Muscle layer of duodenum (tissue), 2 donors: ENCODE data around the gene PCDHB4.
A peak's percentile ranks its signal among the peaks of the same experiment; 100 is the strongest.
"Not testable (repeated sequence)": the region's sequence is repeated elsewhere in the genome, so short reads cannot be mapped to it uniquely, and the experiment has no call there.

ENCODE experiments used
- H3K27ac ChIP-seq: one replicate; pipeline ENCODE4 v1.7.0; 2013; ENCODE audit warnings: mild to moderate bottlenecking, low read length
- H3K27me3 ChIP-seq: one replicate; pipeline ENCODE4 v1.7.0; 2013; ENCODE audit warnings: low read depth, mild to moderate bottlenecking, control low read depth, low read length
- H3K36me3 ChIP-seq, 2 donors: one replicate each; pipeline ENCODE4 v1.7.0; 2013; ENCODE audit warnings: low read length in 2 of 2, control low read depth in 1 of 2, mild to moderate bottlenecking in 1 of 2; ENCODE audit not compliant: insufficient read depth in 2 of 2, control insufficient read depth in 1 of 2
- H3K4me1 ChIP-seq, 2 donors: one replicate each; pipeline ENCODE4 v1.7.0; 2013; ENCODE audit warnings: low read length in 2 of 2, mild to moderate bottlenecking in 2 of 2, control low read depth in 1 of 2, moderate library complexity in 1 of 2; ENCODE audit not compliant: insufficient read depth in 2 of 2, control insufficient read depth in 1 of 2
- H3K4me3 ChIP-seq, 2 donors: one replicate each; pipeline ENCODE4 v1.7.0; 2013; ENCODE audit warnings: low read length in 2 of 2, low read depth in 1 of 2, mild to moderate bottlenecking in 1 of 2
- H3K9me3 ChIP-seq, 2 donors: one replicate each; pipeline ENCODE4 v1.7.0; 2013; ENCODE audit warnings: low read length in 2 of 2, control low read depth in 1 of 2, mild to moderate bottlenecking in 1 of 2; ENCODE audit not compliant: control insufficient read depth in 1 of 2
- donor health status: healthy.

PCDHB4 gene

DNA sequence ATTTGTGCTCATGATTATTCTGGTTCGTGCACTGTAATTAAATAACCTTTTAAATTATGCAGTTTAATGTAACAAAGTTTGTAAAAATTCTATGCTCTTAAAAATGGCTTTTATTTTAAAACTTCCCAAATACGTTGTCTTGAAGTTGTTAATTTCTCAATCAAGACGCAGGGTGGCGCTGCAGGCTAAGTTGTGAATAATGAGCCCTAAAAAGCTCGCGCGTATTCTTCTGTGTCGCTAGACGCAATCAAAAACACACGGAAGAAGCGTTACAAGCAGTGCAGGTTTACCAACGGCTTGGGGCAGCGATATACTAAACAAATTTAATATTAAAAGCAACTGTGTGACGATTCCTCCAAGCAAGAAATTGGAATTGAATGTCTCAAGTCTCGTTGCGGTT lies at the start of gene PCDHB4:
PCDHB4 (plus strand) TSS at position 256 of the 400 bp plus-strand sequence. CDS start 181 bp downstream, outside the sequence.
- Histone ChIP-seq H3K4me3 (peak within 1 kb of the TSS; percentile 12 to 47), H3K27me3 (no peaks in the 10 kb centered on the region), H3K9me3 (peaks cover 14 to 34% of the 10 kb centered on the region in 2 donors), H3K27ac (no peak within 1 kb of the TSS), H3K4me1 (no peaks in the 10 kb centered on the region), H3K36me3 (no peaks in the 10 kb centered on the region)

GRCh38 chr5:141077826-141078225 lies 43.8 kb upstream of the PCDHB4 start:
- Histone ChIP-seq H3K9me3 (peaks cover 4 to 10% of the 10 kb centered on the region in 2 donors), H3K4me1 (no peaks in the 10 kb centered on the region), H3K36me3 (no peaks in the 10 kb centered on the region), H3K27ac (no peak overlapping the region), H3K4me3 (peak overlapping the region in 1 of 2 donors; percentile 36), H3K27me3 (no peaks in the 10 kb centered on the region)

DNA sequence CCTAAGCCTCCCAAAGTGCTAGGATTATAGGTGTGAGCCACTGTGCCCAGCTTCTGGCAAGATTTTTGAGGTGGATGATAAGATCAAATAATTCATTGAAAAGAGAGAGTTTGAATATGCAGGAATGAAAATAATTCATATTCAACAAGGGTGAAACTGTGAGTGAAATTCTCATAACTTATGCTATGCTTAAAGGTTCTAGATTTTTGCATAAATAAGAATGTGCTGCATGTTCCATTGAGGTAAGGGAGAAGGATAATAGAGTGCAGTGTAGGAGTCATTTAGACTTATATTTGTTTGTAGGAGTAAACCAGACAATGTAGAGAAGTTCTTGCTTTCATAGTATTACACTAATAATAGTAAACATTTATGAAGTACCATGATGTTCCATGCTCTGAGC lies 39.4 kb upstream of the PCDHB4 start:
- Histone ChIP-seq H3K9me3 (peaks cover 4 to 8% of the 10 kb centered on the region in 2 donors), H3K4me3 (no peak overlapping the region), H3K27ac (no peak overlapping the region), H3K27me3 (no peaks in the 10 kb centered on the region), H3K4me1 (no peaks in the 10 kb centered on the region), H3K36me3 (no peaks in the 10 kb centered on the region)

- H3K27ac ChIP-seq = no peak overlapping the region
- H3K4me3 ChIP-seq = peak overlapping the region; percentile 58 to 60
These were observed 37.1 kb upstream of the PCDHB4 start for GRCh38 chr5:141084487-141084989.

DNA sequence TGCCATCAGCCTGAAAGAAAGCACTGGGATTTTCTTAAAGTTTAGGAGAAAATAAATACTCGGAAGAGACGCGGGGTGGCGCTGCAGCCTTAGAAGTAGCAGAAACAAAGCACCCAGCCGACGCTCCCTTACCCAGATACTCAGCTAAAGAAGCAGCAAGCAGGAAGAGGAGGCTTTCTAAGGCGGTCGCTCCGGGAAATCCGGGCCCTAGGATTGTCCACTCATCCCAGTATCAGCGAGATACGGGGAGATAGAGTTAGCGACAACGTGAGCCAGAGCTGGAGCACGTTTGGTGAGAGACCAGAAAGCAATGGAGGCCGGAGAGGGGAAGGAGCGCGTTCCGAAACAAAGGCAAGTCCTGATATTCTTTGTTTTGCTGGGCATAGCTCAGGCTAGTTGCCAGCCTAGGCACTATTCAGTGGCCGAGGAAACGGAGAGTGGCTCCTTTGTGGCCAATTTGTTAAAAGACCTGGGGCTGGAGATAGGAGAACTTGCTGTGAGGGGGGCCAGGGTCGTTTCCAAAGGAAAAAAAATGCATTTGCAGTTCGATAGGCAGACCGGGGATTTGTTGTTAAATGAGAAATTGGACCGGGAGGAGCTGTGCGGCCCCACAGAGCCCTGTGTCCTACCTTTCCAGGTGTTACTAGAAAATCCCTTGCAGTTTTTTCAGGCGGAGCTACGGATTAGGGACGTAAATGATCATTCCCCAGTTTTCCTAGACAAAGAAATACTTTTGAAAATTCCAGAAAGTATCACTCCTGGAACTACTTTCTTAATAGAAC lies 26.9 kb upstream of the PCDHB4 start, which contains the start of gene PCDHB2:
PCDHB2 (plus strand) TSS at position 135 of the 782 bp plus-strand sequence; CDS start at position 311, 176 bp downstream.
- Histone ChIP-seq H3K27ac (no peak within 1 kb of the TSS), H3K36me3 (no peaks in the 10 kb centered on the region), H3K9me3 (peaks cover 13 to 47% of the 10 kb centered on the region in 2 donors), H3K4me1 (no peaks in the 10 kb centered on the region), H3K27me3 (no peaks in the 10 kb centered on the region), H3K4me3 (peak within 1 kb of the TSS; percentile 32 to 34)

More at GRCh38 chr5:141084487-141084989, 37.1 kb upstream of the PCDHB4 start:
- Histone ChIP-seq H3K27me3 (no peaks in the 10 kb centered on the region), H3K9me3 (peaks cover 7 to 20% of the 10 kb centered on the region in 2 donors), H3K36me3 (no peaks in the 10 kb centered on the region), H3K4me1 (no peaks in the 10 kb centered on the region)

DNA sequence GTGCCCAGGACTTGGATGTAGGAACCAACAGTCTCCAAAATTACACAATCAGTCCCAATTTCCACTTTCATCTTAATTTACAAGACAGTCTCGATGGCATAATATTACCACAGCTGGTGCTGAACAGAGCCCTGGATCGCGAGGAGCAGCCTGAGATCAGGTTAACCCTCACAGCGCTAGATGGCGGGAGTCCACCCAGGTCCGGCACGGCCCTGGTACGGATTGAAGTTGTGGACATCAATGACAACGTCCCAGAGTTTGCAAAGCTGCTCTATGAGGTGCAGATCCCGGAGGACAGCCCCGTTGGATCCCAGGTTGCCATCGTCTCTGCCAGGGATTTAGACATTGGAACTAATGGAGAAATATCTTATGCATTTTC lies 26.4 kb upstream of the PCDHB4 start:
- H3K27ac ChIP-seq = no peak overlapping the region
- H3K4me1 ChIP-seq = no peaks in the 10 kb centered on the region
- H3K9me3 ChIP-seq = peaks cover 17 to 47% of the 10 kb centered on the region in 2 donors
- no peaks in the 10 kb centered on the region for H3K27me3 ChIP-seq
- no peaks in the 10 kb centered on the region for H3K36me3 ChIP-seq
- peak overlapping the region in 1 of 2 donors; percentile 34 for H3K4me3 ChIP-seq

DNA sequence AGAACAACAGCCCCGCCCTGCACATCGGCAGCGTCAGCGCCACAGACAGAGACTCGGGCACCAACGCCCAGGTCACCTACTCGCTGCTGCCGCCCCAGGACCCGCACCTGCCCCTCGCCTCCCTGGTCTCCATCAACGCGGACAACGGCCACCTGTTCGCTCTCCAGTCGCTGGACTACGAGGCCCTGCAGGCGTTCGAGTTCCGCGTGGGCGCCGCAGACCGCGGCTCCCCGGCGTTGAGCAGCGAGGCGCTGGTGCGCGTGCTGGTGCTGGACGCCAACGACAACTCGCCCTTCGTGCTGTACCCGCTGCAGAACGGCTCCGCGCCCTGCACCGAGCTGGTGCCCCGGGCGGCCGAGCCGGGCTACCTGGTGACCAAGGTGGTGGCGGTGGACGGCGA lies 25.4 kb upstream of the PCDHB4 start:
- not testable (repeated sequence) for H3K4me1 ChIP-seq, H3K27ac ChIP-seq, H3K36me3 ChIP-seq, H3K27me3 ChIP-seq
- Histone ChIP-seq H3K9me3 (peaks cover 12 to 54% of the 10 kb centered on the region in 2 donors), H3K4me3 (peak overlapping the region in 1 of 2 donors; percentile 34)

GRCh38 chr5:141096586-141096985 lies 25.0 kb upstream of the PCDHB4 start:
- H3K4me1 ChIP-seq = not testable (repeated sequence)

GRCh38 chr5:141100243-141100805 lies 21.3 kb upstream of the PCDHB4 start, which contains the start of gene PCDHB3:
TSS of gene PCDHB3 (plus strand) at chr5:141100473. CDS start at chr5:141100650, 177 bp downstream.
- H3K9me3 ChIP-seq = peaks cover 18 to 39% of the 10 kb centered on the region in 2 donors
- H3K36me3 ChIP-seq = no peaks in the 10 kb centered on the region
- H3K4me3 ChIP-seq = peak within 1 kb of the TSS; percentile 47 to 57
- H3K27me3 ChIP-seq = no peaks in the 10 kb centered on the region
- no peak within 1 kb of the TSS for H3K27ac ChIP-seq
- H3K4me1 ChIP-seq = no peaks in the 10 kb centered on the region

More at GRCh38 chr5:141096586-141096985, 25.0 kb upstream of the PCDHB4 start:
- not testable (repeated sequence) for H3K36me3 ChIP-seq, H3K27ac ChIP-seq, H3K27me3 ChIP-seq
- H3K9me3 ChIP-seq = peaks cover 15 to 58% of the 10 kb centered on the region in 2 donors
- peak overlapping the region in 1 of 2 donors; percentile 34 for H3K4me3 ChIP-seq

- Histone ChIP-seq H3K27ac (no peak overlapping the region), H3K4me1 (no peaks in the 10 kb centered on the region), H3K27me3 (no peaks in the 10 kb centered on the region), H3K4me3 (peak overlapping the region; percentile 47 to 57), H3K9me3 (peaks cover 15 to 33% of the 10 kb centered on the region in 2 donors), H3K36me3 (no peaks in the 10 kb centered on the region)
These were observed 20.6 kb upstream of the PCDHB4 start for GRCh38 chr5:141101059-141101458.

GRCh38 chr5:141102070-141102469 lies 19.5 kb upstream of the PCDHB4 start:
- H3K36me3 ChIP-seq, H3K27ac ChIP-seq, H3K27me3 ChIP-seq, H3K4me1 ChIP-seq: not testable (repeated sequence)
- peaks cover 15 to 31% of the 10 kb centered on the region in 2 donors for H3K9me3 ChIP-seq
- H3K4me3 ChIP-seq = peak overlapping the region in 1 of 2 donors; percentile 57
